ENCODE measurements around the gene ATG7. TPM values are rescaled to one million over a fixed set of nuclear protein-coding genes. Genes with fewer than 3 reads are reported as not detected.
"Not testable (repeated sequence)": the region's sequence is repeated elsewhere in the genome, so short reads cannot be mapped to it uniquely, and the experiment has no call there.

Gene ATG7
- total RNA-seq, 8 experiments from 2014 or later = 16.9 to 39.4 (median 24.8) TPM

DNA sequence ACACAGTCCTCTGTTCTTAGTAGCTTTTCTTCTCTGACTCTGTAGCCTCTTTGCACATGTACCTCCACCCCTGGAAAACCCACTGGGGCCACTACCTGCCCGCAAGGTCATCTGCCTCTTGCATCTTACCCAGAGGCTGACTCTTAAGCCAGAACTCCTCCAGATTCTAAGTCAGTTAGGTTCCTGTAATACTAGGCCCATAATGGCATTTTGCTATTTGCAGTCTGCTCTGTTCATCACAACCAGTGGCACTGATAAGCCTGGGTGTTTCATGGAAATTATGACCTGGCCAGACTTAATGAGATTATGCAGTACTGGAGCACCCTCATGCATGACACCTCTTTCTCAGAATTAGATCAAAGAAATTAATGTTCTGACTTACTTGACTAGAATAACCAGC lies 31.7 kb upstream of the ATG7 start:
- ATAC-seq (replicated peaks in 6 of 8) = peak in 1 of 8 experiments; percentile 60
- WGBS, 10 experiments = 75 to 100% (median 86%) methylated on average over 1 of the region's 1 CpG; no CpG with 5 or more reads in 4 of the 10 experiments
- Histone ChIP-seq H3K4me1 (replicated peaks in 1 of 2) (no peaks in the 10 kb centered on the region), H3K4me3 (no peak overlapping the region), H3K27ac (no peak overlapping the region)
- in situ Hi-C loops (cut with MboI; ENCODE audit: low pct_unique_long_range_greater_than_20kb in 2 of 9, low sequenced_read_pairs in 9 of 9, unreplicated experiment in 9 of 9) = no loop called here

DNA sequence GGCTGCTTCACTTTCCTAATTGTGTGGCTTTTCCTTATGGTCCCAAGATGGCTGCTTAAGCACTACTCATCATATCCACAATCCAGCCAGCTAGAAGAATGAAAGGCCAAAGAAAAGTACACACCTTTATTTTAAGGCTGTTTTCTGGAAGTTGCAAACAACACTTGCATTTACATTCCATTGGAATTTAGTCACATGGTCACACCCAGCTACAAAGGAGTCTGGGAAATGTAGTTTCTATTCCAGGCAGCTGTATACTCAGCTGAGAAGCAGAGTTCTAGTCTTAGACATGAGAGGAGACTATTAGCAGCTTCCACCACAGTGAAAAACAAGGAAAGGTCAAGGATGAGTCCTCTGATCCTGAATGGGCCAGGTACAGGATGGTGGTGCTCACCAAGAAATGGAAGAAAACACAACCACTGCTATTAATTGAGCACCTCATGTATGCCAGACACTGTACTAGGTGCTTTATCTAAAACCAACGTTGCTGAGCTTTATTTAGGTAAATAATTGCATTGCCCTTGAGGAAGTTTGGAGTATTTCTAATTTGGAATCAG lies 28.0 kb upstream of the ATG7 start:
- H3K4me3 ChIP-seq = no peak overlapping the region
- WGBS, 10 experiments = 0 to 83% (median 33%) methylated on average over 1 of the region's 1 CpG; no CpG with 5 or more reads in 3 of the 10 experiments
- in situ Hi-C loops (cut with MboI; ENCODE audit: low pct_unique_long_range_greater_than_20kb in 2 of 9, low sequenced_read_pairs in 9 of 9, unreplicated experiment in 9 of 9) = no loop called here
- peak in 3 of 8 experiments; percentile 65 to 92 (median 91) for ATAC-seq (replicated peaks in 6 of 8)
- no peak overlapping the region for H3K27ac ChIP-seq
- no peaks in the 10 kb centered on the region for H3K4me1 ChIP-seq (replicated peaks in 1 of 2)

GRCh38 chr3:11245276-11245675 lies 26.9 kb upstream of the ATG7 start:
- WGBS, 10 experiments = 73 to 100% (median 88%) methylated on average over 1 to 7 of the region's 8 CpGs; no CpG with 5 or more reads in 1 of the 10 experiments
- Histone ChIP-seq H3K4me3 (no peak overlapping the region), H3K27ac (no peak overlapping the region), H3K4me1 (replicated peaks in 1 of 2) (no peaks in the 10 kb centered on the region)
- in situ Hi-C loops (cut with MboI; ENCODE audit: low pct_unique_long_range_greater_than_20kb in 2 of 9, low sequenced_read_pairs in 9 of 9, unreplicated experiment in 9 of 9) = no loop called here
- ATAC-seq (replicated peaks in 6 of 8) = no peak

DNA sequence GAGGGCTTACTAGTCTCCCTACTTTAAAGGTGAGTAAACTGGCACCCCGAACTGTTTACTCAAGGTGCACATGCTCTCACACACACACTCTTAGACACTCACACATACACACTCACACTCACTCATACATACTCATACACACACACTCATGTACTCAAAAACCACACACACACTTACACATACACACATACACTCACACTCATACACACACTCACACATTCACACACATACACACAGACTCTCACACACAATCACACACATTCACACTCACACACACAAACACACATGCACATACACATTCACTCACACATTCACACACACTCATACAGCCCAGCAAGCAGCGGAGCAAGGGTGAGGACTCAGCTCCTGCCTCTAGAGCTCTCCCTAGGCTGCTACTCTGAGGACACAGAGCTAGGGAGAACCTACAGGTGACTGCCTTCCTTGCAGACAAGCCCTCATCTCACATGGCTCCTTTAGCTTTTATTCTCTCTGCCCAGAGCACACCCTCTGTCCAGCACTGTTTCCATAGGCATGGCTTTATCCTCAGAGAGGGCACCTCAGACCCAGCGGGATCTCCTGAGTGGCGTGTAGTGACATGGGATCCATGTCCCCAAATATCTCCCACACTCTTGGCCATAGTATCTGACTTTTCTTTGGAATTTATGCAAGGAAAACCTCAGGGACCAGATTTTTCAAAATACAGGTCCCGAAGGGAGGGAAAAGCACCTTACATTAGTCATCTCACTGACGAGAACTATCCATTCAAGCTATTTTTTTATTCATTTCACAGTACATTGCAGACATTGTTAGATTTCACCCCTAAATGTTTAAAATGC lies 26.2 kb upstream of the ATG7 start:
- 30 to 100% (median 82%) methylated on average over 1 to 5 of the region's 6 CpGs for WGBS, 10 experiments
- in situ Hi-C loops (cut with MboI; ENCODE audit: low pct_unique_long_range_greater_than_20kb in 2 of 9, low sequenced_read_pairs in 9 of 9, unreplicated experiment in 9 of 9) = no loop called here
- H3K4me3 ChIP-seq = no peak overlapping the region
- H3K27ac ChIP-seq = no peak overlapping the region
- H3K4me1 ChIP-seq (replicated peaks in 1 of 2) = no peaks in the 10 kb centered on the region
- ATAC-seq (replicated peaks in 6 of 8) = no peak

- no peak overlapping the region for H3K4me3 ChIP-seq
- in situ Hi-C loops (cut with MboI; ENCODE audit: low pct_unique_long_range_greater_than_20kb in 2 of 9, low sequenced_read_pairs in 9 of 9, unreplicated experiment in 9 of 9) = no loop called here
- ATAC-seq (replicated peaks in 6 of 8) = no peak
These were observed 25.6 kb upstream of the ATG7 start for GRCh38 chr3:11246663-11246970.

GRCh38 chr3:11247362-11247761 lies 24.8 kb upstream of the ATG7 start:
- WGBS, 10 experiments = 61 to 100% (median 85%) methylated on average over 1 to 6 of the region's 8 CpGs; no CpG with 5 or more reads in 2 of the 10 experiments
- no peak for ATAC-seq (replicated peaks in 6 of 8)
- Histone ChIP-seq H3K4me1 (replicated peaks in 1 of 2) (no peaks in the 10 kb centered on the region), H3K27ac (no peak overlapping the region), H3K4me3 (no peak overlapping the region)
- in situ Hi-C loops (cut with MboI; ENCODE audit: low pct_unique_long_range_greater_than_20kb in 2 of 9, low sequenced_read_pairs in 9 of 9, unreplicated experiment in 9 of 9) = no loop called here

More at GRCh38 chr3:11246663-11246970, 25.6 kb upstream of the ATG7 start:
- WGBS, 10 experiments = 83 to 100% (median 90%) methylated on average over 1 to 2 of the region's 2 CpGs; no CpG with 5 or more reads in 1 of the 10 experiments
- Histone ChIP-seq H3K27ac (no peak overlapping the region), H3K4me1 (replicated peaks in 1 of 2) (no peaks in the 10 kb centered on the region)

DNA sequence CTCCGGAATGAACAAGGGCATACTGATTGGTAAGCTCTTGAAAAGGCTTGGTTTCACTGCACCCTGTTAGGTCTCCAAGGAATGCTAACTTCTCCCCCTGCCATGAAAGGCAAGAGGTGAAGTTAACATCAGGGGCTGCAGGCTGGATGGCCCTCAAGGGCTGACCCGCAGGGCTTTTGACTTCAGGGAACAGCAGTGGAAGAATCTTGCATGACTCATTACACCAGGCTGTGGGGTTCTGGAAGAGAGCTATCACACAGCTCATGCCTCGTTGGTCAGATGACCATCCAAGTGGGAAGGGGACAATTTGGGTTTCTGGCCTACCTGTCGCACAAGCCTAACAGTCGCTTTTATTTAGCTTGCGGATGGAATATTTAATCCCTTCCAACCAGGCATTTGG lies 23.6 kb upstream of the ATG7 start:
- in situ Hi-C loops (cut with MboI; ENCODE audit: low pct_unique_long_range_greater_than_20kb in 2 of 9, low sequenced_read_pairs in 9 of 9, unreplicated experiment in 9 of 9) = no loop called here
- no peak overlapping the region for H3K4me3 ChIP-seq
- no peak overlapping the region for H3K27ac ChIP-seq
- WGBS, 10 experiments = 20 to 100% (median 78%) methylated on average over 1 to 4 of the region's 6 CpGs; no CpG with 5 or more reads in 5 of the 10 experiments
- no peaks in the 10 kb centered on the region for H3K4me1 ChIP-seq (replicated peaks in 1 of 2)
- no peak for ATAC-seq (replicated peaks in 6 of 8)

GRCh38 chr3:11250902-11251806 lies 21.0 kb upstream of the ATG7 start:
- in situ Hi-C loops (cut with MboI; ENCODE audit: low pct_unique_long_range_greater_than_20kb in 2 of 9, low sequenced_read_pairs in 9 of 9, unreplicated experiment in 9 of 9) = no loop called here
- 54 to 100% (median 75%) methylated on average over 1 to 8 of the region's 10 CpGs for WGBS, 10 experiments

GRCh38 chr3:11251807-11252176 lies 20.4 kb upstream of the ATG7 start:
- no peak overlapping the region for H3K27ac ChIP-seq
- 40 to 96% (median 70%) methylated on average over 2 to 6 of the region's 6 CpGs; no CpG with 5 or more reads in 1 of the 10 experiments for WGBS, 10 experiments
- H3K4me1 ChIP-seq (replicated peaks in 1 of 2) = no peaks in the 10 kb centered on the region
- in situ Hi-C loops (cut with MboI; ENCODE audit: low pct_unique_long_range_greater_than_20kb in 2 of 9, low sequenced_read_pairs in 9 of 9, unreplicated experiment in 9 of 9) = no loop called here
- no peak overlapping the region for H3K4me3 ChIP-seq
- peak in 1 of 8 experiments; percentile 34 for ATAC-seq (replicated peaks in 6 of 8)

More at GRCh38 chr3:11250902-11251806, 21.0 kb upstream of the ATG7 start:
- Histone ChIP-seq H3K27ac (no peak overlapping the region), H3K4me3 (no peak overlapping the region), H3K4me1 (replicated peaks in 1 of 2) (no peaks in the 10 kb centered on the region)
- ATAC-seq (replicated peaks in 6 of 8) = no peak

DNA sequence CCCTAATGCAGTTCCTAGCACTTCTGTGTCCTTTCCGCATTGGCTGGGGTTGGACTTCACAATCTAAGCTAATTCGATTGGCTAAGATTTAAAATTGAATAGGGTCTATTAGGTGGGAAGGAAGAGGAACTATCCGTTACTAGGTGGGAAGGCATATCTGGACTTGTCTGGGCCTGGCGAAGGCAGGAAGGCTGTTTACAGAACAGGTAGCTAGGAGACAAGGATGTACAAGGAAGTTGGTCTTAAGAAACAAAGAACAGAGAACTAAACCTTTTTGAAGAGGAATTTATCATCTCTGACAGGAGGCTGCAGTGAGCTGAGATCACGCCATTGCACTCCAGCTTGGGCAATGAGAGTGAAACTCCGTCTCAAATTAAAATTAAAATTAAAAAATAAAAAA lies 17.3 kb upstream of the ATG7 start:
- Histone ChIP-seq H3K4me1 (replicated peaks in 1 of 2) (no peaks in the 10 kb centered on the region), H3K27ac (no peak overlapping the region), H3K4me3 (no peak overlapping the region)
- WGBS, 10 experiments = 83 to 100% (median 91%) methylated on average over 3 to 6 of the region's 6 CpGs
- ATAC-seq (replicated peaks in 6 of 8) = no peak
- in situ Hi-C loops (cut with MboI; ENCODE audit: low pct_unique_long_range_greater_than_20kb in 2 of 9, low sequenced_read_pairs in 9 of 9, unreplicated experiment in 9 of 9) = no loop called here

DNA sequence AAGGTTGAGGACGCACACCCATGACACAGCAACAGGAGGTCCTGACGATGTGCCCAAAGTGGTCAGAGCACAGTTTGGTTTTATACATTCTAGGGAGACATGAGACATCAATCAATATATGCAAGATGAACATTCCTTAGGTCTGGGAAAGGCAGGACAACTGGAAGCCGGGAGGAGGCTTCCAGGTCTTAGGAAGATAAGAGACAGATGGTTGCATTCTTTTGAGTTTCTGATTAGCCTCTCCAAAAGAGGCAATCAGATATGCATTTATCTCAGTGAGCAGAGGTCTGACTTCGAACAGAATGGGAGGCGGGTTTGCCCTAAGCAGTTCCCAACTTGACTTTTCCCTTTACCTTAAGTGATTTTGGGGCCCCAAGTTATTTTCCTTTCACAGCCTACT lies 16.7 kb upstream of the ATG7 start:
- H3K4me3 ChIP-seq; in situ Hi-C loops (cut with MboI; ENCODE audit: low pct_unique_long_range_greater_than_20kb in 2 of 9, low sequenced_read_pairs in 9 of 9, unreplicated experiment in 9 of 9); H3K27ac ChIP-seq; H3K4me1 ChIP-seq (replicated peaks in 1 of 2); ATAC-seq (replicated peaks in 6 of 8): not testable (repeated sequence)
- WGBS, 10 experiments = 20 to 89% (median 64%) methylated on average over 1 to 5 of the region's 5 CpGs; no CpG with 5 or more reads in 1 of the 10 experiments

- 65 to 100% (median 93%) methylated on average over 2 to 8 of the region's 11 CpGs; no CpG with 5 or more reads in 5 of the 10 experiments for WGBS, 10 experiments
- H3K4me3 ChIP-seq = no peak overlapping the region
- H3K27ac ChIP-seq = no peak overlapping the region
- H3K4me1 ChIP-seq (replicated peaks in 1 of 2) = no peaks in the 10 kb centered on the region
- ATAC-seq (replicated peaks in 6 of 8) = no peak
- in situ Hi-C loops (cut with MboI; ENCODE audit: low pct_unique_long_range_greater_than_20kb in 2 of 9, low sequenced_read_pairs in 9 of 9, unreplicated experiment in 9 of 9) = no loop called here
These were observed 13.2 kb upstream of the ATG7 start for GRCh38 chr3:11258958-11259357.

DNA sequence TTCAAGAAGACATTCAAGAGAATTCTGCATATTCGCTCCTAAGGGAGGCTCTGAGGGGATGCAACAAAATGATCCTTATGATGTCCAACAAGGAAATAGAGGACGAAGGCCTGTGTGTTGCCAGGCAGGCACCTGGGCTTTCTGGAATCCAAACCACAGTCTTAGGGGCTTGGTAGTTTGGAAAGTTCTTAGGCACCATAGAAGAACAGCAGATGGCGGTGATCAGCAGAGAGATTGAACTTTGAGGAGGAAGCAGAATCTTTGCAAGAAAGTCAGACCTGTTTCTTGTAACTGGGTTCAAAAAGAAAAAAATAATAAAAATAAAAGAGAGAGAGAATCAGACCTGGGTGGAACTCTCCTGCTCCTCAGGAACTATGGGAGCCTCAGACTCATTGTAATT lies 11.7 kb upstream of the ATG7 start:
- WGBS, 10 experiments = 40 to 95% (median 72%) methylated on average over 1 to 3 of the region's 3 CpGs; no CpG with 5 or more reads in 2 of the 10 experiments

More for the DNA sequence above, 11.7 kb upstream of the ATG7 start:
- Histone ChIP-seq H3K4me3 (no peak overlapping the region), H3K4me1 (replicated peaks in 1 of 2) (no peaks in the 10 kb centered on the region), H3K27ac (no peak overlapping the region)
- no peak for ATAC-seq (replicated peaks in 6 of 8)
- in situ Hi-C loops (cut with MboI; ENCODE audit: low pct_unique_long_range_greater_than_20kb in 2 of 9, low sequenced_read_pairs in 9 of 9, unreplicated experiment in 9 of 9) = no loop called here
